HG03060 (cell line): ENCODE measurements around the gene ANKRD23.
"Not testable (repeated sequence)": the region's sequence is repeated elsewhere in the genome, so short reads cannot be mapped to it uniquely, and the experiment has no call there.

Experiments
- ATAC-seq: cut with Tn5 transposase; IDR thresholded peaks from one replicate; pipeline ENCODE4 v1.9.1; 2021; ENCODE audit warnings: low read depth, moderate number of reproducible peaks; ENCODE audit not compliant: unreplicated experiment

Gene ANKRD23

DNA sequence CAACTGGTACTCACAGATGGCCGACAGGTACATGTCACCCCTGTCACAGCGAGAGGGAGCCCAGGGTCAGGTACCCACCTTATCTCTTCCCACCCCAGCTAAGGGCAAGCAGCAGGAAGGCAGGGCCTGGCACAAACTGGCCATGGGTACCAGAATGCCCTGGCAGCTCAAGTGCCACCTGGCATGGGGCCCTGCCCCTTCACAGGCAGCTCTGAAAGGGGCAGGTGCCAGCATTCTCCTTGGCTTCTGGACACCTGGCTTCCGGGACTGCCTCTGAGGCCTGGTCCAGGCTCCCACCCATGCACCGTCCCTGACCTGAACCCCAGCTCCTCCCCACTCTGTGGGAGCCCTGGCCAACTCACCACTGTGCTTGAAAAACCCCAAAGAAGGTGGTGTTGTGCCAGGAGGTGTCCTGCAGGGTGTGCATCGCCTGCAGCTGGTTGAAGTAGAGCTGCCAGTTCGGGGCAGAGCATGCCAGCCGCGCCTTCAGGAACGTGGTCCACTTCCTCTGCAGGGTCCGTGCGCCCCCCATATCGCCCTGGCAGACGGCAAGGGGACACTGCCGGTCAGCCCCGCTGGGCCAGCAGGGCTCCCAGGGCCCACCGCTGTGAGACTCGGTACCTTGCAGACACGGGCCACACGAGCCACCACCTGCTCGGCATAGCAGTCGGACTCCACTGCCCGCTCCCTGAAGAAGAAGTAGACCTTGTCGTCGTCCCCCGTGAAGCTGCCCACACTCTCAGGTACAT, 20.7 kb upstream of the ANKRD23 start:
- ATAC-seq = no peak

DNA sequence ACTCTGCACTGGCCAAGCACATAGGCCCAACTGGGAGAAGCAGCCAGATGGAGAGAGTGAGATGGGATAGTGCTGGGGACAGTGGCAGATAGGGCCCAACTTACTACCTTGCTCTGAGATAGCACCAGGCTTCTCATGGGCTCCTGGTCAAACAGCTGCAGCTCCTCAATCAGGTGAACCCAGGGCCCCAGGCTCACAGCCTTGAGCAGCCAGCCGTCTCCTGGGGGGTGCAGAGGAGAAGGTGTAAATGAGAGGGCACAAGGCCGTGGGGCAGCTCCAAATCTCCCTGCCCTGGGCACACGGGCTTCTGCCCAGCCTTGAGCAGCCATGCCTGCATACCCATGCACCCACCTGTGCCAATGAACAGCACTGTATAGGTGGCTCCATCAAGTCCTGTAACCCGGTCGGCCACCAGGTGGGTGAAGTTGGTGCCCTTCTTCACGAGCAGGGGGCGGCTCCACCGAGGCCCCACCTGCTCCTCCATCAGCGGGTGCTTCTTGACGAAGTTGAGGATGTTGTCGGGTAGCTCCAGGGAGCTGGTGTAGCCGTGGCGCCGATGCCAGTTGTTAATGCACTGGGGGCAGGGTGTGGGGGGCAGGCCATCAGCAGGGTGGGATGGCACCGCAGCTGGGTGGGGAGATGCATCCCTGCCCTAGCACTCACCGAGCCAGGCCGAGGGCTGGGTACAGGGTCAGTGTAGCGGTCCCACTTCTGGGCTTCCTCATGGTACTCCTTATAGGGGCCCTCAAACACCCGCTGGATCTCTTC, 19.9 kb upstream of the ANKRD23 start:
- ATAC-seq = no peak

DNA sequence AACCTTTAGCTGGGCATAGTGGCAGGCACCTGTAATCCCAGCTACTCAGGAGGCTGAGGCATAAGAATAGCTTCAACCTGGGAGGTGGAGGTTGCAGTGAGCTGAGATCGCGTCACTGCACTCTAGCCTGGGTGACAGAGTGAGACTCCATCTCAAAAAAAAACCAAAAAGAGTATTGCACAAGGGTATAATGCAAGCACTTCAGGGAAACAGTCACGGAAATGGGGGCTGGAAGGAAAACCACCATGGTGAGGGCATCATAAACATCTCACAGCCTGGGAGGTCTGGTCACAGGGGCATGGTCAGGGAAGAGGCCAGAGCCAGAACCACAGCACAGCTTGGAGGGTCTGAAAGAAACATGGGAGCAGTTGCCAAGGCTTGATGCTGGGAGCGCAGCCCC, 19.2 kb upstream of the ANKRD23 start:
- not testable (repeated sequence) for ATAC-seq

DNA sequence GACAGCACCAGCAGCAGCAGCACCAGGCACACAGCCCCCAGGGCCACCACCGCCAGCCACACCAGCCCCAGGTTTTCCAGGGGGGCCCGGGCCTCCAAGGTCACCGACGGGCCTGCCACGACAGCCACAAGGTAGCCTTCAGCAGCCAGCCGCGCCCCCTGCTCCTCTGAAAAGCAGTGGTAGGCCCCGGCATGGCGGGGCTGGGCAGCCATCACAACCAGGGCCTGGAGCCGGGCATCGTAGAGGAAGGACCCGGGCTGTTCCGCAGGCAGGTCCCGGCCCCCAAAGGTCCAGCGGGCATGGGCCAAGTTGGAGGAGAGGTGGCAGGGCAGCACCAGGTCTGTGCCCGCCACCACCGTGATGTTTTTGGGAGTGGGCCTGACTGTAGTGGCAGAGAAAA, 17.3 kb upstream of the ANKRD23 start:
- ATAC-seq = no peak

DNA sequence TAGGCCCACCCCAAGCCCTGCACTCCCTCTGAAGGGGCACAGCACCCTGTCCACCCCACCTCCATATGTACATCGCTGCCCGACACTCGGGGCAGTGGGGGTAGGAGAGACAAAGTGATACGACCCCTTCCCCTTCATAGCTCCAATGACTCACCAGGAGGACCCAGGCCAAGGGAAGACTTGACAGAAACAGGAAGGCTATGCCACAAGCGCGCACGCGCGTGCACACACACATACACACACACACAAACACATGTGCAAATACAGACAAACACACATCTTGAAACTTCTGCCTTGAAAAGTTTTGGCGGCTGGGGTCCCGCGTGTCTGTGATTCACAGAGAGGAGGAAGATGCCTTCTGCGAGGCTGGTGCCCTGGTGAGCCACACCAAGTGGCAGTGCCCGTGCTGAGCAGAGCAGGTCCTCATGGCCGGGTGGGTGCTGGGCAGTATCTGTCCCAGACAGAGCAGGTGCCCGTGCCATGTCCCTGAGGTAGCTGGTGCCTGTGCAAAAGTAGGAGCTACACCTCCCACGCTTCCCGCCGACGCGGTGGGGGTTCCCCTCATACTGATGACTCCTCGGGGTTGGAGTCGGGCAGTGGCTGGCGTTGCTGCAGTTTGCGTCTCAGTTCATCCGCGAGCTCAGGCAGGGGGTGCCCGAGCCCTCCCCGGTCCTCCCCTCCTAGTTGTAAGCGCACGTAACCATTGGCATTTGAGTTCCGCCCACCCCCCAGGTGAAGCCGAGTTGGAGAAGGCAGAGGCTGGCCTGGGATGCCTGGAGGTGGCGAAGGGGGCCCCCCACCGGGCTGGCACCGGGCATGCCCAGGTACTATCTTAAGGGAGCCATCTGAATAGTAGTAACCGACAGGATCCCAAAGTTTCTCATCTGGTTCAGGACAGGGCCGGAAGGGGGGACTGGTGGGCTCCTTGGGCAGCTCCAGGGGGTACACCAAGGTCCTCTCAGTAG, 16.5 kb upstream of the ANKRD23 start:
- ATAC-seq = no peak

DNA sequence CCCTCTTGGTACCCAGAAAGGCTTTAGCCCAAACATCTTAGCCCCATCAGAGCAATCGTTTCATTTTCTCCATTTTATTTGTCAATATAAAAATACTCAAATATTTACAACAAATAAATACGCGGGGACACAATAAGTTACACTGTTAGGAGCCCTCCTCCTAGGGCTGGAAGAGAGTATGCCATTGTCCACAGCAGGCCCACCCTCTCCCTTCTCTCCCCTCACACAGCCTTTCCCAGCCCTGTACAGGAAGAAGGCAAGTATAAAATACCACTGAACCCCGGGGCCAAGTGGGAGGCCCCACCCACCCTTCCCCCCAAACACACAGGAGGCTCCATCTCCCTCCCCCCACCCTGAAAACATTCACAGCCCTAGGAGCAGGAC, 15.9 kb upstream of the ANKRD23 start:
- no peak for ATAC-seq

DNA sequence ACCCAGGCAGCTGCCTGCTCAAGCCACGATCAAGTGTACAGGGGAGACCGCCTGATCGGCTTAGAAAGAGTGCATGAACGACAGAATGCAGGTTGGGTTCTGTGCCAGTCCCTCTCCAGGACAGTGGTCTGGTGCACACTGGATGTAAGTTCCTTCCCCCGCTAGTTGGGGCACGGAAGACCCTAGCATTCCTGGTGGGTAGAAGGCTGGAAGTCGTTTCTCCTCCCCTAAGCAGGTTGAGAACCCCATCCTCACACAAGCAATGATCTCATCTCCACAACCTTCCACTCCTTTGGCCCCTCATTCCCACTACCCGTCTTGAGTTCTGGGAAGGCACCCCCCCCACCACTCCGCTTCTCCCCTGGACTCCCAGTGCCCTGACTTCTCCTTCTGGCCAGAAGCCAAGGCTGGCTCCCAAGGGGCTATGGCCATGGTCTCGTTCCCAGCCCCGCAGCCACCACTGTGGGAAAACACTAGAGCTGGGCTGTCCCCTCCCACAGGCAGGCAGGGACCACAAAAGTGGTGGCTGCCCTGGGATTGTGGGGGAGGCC, 15.4 kb upstream of the ANKRD23 start:
- no peak for ATAC-seq

DNA sequence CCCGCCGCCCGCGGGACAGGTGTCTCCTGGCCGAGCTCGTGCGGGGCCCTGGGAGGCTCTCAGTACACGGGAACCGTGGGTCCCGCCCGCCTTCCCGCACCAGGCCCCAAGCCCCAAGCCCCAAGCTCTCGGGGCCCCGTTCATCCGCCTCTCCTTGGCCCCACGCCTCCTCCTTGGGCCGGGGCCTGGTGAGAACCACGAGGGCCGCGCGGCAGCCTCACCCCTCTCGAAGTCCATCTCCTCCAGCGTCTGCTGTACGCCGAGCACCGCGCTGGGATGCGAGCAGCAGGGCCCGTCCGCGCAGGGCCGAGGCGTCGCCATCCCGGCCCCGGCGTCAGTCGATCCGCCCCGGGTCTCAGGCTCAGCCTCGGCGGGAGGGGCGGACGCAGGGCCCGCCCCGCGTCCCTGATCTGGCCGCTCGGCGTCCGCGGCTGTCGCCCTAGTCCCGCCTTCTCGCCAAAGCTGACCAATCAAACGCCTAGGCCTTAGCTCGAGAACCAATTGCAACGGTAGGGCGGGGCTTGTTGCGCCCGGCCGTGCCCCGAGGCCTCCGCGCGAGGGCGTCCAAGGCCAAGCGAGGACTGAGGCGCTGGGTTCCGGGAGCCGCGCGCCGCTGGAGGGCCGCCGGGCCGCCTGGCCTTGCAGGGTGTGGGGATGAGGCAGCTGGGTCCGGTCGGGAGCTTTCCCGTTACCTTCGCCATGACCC, 14.0 kb upstream of the ANKRD23 start, which contains the start of gene ANKRD39:
ANKRD39 (minus strand) TSS at position 350 of the 706 bp plus-strand sequence; CDS start at position 321, 29 bp downstream.
- peak; percentile 87 for ATAC-seq

DNA sequence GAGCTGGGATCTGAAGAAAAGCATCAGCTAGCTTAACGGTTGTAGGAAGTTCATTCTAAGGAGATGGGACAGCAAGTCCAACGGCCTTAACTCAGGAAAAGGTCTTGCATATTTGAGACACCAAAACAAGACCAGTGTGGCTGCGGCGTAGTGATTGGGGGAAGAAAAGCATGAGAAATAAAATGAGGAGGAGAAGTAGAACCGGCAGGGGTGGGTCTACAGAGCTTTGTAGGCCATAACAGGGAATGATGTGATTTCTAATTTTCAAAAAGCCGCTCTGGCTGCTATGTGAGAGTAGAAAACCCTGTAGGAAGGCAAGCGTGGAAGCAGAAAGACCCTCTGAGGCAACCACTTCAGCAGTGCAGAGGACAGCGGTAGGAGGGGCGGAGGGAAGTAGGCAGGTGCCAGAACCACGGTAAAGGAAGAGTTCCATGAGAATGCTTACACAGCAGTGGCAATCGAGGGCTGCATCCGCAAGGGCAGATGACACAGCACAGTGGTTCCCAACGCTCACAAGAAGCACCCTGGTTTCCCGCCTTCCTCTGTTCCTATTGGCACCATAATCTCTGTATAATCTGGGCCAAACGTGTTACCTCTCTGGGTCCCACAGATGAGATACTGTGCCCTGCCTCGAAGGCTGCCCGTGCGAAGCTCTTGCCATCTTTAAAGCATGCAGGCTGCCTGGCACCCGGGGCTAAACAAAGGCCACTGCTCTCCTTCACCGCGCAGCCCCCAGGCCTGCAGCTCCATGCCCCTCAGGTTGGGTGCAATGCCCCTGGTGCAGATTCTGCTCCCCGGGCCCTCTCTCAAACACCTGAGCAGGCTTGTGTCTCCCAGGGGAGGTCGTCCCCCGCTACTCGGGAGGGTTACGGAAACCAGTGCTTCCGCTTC, 13.2 kb upstream of the ANKRD23 start:
- no peak for ATAC-seq

DNA sequence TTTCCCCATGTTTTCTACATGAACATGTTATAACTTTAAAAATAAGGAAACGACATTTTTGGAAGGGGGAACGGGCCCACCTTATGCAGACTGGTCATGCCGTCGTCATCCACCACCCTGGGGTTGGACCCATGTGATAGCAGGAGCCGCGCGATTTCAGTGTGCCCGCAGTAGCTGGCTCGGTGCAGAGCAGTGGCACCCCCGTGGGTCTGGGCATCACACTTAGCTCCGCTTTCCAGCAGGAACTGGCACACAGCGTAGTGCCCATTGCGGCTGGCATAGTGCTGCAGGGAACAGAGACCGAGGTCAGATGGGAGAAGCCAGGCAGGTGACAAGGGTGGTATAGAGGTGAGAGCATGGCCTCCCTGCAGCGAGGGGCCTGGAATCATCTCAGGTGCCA, 9.5 kb upstream of the ANKRD23 start:
- no peak for ATAC-seq

DNA sequence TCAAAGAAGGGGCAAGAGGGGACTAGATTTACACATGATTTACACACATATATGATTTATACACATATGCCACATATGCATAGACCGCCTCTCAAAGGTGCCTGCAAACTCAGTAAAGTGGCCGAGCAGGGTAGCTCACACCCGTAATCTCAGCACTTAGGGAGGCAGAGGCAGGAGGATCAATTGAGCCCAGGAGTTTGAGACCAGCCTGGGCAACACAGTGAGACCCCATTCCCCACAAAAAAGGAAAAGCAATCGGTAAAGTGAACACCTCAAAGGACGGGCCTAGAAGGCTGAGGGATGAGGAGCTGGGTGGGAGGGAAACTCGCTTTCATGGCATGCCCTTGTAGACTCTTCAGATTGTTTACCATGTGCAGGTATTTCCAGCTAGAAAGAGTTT, 8.8 kb upstream of the ANKRD23 start:
- ATAC-seq = no peak

DNA sequence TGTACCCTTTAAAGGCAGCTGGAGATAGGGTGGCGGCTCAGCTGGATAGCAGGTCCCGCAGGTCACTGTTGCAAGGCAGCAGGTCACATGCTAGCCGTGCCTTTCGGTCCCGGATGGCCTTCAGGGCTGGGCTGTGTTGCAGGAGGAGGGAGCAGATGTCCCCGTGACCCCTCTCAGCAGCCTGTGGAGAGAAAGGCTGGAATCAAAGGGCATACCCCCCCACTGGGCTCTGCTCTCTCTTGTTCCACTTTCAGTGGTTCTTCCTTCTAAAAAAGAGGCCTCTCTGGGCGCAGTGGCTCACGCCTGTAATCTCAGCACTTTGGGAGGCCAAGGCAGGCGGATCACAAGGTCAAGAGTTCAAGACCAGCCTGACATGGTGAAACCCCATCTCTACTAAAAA, 4.4 kb upstream of the ANKRD23 start:
- ATAC-seq = no peak

DNA sequence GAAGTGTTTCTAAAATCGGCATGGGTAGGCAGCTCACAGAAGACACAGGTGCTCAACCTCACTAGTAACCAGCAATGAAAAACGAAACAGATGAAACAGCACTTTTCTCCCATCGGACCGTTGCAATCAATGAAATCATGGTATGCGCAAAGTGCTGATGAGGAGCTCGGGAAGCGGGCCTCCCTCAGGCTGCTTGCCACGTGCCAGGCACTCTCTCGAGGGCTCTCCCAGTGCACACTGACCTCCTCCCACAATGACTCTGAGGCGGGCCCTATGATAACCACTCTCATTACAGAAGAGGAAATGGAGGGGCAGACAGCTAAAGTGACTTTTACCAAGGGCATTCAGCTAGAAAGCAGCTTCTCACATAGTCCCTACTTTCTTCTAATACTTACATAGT, 3.8 kb upstream of the ANKRD23 start:
- no peak for ATAC-seq

DNA sequence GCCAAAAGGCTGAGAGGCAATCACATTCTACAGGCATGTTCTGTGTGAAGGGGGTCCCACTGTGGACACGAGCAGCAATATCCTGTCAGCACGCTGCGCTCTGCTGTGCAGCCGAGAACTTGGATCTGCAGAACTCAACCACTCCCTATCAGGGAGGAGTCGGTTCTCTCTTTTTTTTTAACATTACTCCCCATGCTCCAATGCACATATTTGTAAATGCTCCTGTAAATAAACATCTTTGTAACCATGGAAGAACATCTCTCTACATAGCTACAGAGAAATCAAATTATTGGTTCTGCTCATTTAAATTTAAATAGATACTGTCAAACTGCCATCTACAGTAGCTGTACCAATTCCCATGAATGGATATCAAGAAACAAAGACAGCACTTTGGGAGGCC, 3.0 kb upstream of the ANKRD23 start:
- ATAC-seq = no peak

DNA sequence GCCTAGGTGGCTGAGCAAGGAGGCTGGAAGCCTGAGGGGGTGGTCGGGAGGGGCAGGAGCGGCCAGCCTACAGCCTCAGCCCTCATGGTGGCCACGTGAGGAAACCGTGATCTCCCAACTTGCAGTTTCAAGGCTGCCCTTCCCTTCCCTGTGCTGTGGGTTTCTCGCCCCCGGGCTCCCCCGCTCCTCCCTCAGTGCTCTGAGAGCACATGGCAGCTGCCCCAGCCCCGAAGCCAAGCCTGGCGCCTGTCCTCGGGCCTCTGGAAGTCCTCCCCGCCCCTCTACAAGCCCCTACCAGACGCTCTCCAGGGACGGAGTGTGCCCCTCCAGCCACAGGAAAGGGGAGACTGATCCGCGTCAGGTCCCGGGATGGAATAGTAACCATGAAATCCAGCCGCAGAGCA, 586 bp upstream of the ANKRD23 start:
- ATAC-seq = no peak

DNA sequence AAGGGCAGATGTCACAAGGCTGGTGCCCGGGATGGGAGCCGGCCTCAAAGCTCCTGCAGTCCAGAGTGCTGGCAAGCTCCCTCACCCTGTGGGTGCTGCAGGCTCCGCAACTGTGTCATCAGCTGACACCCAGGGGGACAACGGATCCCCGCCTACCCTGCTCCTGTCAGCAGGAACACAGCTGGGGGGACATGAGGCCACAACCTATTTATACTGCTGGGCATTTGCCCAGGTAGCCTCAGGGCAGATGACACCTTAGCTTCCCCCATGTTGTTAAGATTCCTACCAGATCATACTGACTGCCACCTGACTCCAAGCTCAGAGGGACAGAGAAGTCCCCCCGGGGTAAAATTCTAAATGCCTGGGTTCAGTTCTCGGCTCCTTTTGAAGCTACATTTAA, 1.2 kb downstream of the ANKRD23 start:
- ATAC-seq = no peak

DNA sequence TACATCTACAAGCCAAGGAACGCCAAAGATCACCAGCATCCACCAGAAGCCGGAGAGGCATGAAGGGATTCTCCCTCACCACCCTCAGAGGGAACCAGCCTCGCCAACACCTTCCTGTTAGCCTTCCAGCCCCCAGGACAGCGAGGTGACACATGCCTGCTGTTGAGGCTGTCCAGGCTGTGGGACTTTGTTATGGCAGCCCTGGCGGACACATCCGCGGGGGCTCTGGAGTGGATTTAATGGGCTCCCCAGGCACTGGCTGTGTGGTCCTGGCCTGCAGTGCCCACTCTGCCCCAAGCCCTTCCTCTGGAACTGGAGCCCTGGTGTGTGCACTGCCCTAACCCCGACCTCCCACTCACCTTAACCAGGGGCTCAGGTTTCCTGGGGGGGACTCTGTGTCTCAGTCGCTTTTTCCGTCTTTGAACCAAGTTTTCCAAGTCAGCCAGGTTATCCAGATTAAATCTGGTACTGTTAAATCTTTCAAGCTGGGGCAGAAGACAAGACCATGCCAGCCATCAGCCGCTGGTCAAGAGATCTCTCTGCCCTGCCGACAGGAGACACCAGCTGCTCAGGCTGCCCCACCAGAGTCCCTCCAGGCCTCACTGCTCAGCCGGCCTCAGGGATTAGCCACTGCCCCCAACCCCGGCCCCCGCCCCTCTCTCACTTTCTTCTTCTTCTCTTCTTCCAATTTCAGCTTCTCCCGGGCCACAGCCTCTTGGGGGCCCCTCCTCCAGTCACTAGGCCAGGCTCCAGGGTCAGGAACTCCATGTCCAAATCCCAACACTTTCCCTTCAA, 1.9 kb downstream of the ANKRD23 start:
- no peak for ATAC-seq
